HG03442 (cell line): ENCODE data around the gene MGP.

Source experiments
- ATAC-seq: cut with Tn5 transposase; IDR thresholded peaks from one replicate; pipeline ENCODE4 v1.9.1; 2021; ENCODE audit warnings: mild to moderate bottlenecking, moderate library complexity; ENCODE audit not compliant: unreplicated experiment

Gene MGP

DNA sequence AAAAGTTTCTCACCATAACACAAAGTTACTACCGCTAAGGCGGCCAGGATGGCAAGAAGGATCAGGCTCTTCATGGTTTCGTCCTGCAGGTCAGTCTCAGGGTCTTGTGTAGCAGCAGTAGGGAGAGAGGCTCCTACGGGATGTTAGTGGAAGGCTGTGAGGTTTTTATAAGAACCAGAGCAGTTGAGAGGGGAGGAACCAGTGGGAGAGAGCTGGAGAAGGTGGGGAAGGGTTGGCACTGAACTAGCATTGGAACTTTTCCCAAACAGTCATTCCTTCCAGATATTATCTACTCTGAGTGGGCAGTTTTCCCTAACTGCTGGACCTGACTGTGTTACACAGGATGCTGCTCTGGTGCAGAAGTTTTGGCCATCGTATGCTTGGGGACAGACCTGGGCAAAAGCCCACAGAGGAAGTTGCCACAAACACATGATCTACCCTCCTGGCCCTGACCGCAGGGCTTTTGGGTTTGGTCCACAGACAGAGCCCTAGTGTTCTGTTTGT lies at the start of gene MGP:
TSS of gene MGP (minus strand) at position 137 of the 504 bp plus-strand sequence. CDS start at position 74, 63 bp downstream.
- no peak for ATAC-seq

DNA sequence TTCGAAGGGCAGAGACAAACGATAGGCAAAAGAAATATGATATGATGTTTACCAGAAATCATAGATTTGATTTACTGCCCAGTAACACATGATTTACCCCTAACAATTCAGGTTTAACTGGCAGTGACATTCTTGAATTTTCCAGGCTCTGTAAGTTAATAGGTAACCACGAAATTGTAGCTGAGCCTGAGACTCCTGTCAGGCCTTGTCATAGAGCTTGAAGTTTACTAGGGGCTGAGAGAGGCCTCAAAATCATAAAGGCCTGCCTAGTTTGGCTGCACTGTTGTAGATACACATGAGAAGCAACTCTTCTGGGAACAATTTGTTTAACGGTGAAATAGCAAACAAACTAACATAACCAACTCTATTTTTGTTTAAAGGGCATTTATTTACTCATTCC lies 49.4 kb upstream of the MGP start:
- no peak for ATAC-seq

DNA sequence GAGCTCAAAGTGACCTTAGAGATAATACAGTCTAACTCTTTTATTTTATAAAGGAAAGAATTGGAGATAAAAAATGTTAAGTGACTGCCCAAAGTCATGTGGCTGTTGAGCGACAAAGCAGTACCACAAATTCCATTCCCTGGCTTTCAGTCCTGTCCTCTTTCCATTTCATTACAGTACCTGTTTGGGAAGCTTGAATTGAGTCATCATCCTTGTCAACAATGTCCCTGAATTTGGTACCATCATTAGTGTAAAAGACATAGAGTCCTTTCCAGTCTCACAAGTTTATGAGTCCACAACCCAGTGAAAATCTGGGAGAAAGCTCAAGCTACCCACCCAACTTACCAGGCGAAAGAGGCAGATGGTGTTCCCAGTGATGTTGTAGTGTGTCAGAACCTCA lies 48.9 kb upstream of the MGP start:
- no peak for ATAC-seq

DNA sequence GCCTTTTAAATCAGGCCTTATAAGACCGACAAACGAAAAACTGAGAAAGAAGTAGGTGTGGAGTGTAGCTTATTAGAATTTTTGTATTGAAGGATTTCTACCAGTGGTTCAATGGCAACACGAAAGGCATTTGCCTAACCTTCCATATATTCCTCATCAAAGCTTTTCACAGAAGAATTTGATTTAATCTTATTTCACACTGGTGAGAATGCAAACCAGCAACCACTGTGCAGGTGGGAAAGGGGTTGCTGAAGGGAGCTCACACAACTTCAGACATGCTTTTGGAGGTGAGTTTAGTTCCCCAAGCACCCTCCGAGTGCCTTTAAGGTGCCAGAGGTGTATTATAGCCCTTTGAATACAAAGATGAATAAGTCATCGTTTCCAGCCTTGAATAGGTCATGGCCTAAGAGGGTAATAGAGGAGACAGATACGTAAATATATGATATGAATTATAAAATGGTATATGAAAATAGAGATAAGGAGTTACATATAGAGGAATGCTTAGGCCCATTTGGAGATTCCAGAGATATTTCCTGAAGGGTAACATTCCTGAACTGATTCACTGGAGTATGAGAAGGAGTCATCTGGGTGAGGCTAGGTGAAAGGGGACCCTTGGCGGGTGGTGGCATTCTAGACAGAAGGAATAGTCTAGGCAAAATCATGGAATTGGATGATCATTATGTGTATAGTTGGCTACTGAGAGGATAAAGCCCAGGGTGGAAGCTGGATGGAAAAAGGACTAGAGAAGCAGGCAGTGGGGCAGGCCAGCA lies 46.3 kb upstream of the MGP start:
- no peak for ATAC-seq

DNA sequence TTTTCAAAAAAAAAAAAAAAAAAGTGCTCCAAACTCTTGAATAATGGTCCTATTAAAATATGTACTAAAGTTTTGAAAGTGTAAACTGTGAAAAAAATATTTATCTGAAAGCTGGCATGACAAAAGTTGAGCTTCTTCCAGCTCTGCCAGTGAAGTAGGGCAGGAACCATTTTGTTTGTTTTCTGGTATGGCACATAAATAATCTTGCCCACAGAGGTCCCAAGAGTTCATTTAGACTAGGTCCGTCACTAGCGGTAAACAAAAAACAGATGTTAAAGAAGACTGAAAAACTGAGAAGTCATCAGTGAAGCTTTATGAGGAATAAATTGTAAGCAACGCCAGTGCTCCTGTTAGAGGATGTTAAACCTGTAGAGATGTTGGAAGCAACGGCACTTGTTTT lies 45.7 kb upstream of the MGP start:
- no peak for ATAC-seq

DNA sequence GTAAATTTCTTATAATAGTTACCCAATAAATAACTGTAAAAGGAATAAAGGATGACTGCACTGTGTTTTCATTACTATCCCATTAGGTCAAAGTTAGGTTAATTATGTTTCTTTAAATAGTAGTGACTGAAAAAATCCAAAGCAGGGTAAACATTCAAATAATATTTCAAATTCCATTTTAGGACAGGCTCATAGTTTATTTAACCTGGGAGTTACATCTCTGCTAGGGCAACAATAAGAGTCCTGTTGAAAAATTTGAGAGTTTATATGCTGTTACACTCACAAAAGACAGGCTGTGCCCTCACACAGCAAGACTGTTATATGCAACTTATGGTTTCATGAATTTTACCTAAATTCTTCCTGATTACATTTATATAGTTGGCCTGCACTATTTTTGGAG lies 44.6 kb upstream of the MGP start:
- ATAC-seq = no peak

DNA sequence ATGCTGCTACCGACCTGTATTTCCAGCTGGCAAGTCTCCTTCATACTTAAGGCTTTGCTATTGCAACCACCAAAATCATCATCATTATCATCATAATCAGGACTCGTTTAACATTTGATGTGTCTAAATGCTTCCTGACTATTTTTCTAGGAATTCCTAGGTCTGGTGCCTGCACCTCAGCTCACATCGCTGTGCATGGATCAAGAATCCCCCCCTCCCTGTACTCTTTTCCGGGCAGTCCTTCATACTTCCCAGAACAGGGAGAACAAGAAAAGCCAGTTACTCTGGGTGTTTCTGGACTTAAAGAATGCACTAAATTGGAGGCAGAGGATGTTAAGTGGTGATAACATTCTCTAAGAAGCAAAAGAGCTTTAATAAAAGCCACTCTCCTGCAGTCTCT lies 43.3 kb upstream of the MGP start:
- ATAC-seq = no peak

DNA sequence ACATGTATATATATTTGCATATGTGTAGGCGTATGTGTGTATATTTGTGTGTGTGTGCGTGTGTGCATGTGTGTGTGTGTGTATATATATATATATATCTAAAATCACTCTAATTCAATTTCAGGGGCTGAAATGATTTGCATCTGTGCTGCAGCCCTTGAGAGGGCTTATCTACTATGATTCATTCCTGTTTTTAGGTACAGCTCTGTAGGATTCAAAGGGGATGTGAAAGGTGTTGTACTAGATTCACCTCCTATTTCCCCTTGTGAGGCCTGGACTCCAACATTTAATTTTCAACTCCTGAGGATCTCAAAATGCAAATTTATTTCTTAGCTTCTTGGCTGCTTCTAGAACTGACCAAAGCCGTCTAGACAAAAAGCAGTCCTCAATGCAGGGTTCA lies 41.6 kb upstream of the MGP start:
- ATAC-seq = no peak

DNA sequence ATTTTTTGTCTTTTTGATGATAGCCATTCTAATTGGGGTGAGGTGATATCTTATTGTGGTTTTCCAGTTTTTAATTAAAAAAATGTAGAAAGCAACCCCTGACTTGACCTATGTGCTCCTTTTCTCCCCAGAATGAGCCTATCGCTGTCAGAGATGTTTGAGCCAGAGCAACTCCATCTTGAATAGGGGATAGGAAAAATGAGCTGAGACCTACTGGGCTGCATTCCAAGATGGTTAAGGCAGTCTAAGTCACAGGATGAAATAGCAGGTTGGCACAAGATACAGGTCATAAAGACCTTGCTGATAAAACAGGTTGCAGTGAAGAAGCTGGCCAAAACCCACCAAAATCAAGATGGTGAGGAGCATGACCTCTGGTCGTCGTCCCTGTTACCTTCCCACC lies 38.9 kb upstream of the MGP start:
- no peak for ATAC-seq

DNA sequence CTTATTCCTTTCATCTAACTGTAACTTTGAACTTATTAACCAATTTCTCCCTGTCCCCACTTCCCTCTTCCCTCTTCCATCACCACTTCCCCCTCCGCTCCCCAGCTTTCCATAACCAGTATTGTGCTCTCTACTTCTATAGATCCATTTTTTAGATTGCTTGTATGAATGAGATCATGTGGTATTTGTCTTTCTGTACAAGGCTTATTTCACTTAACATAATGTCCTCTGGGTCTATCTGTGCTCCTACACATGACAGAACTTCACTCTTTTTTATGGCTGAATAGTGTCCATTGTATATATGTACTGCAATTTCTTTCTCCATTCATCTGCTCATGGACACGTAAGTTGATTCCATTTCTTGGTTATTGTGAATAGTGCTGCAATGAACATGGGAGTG lies 38.3 kb upstream of the MGP start:
- ATAC-seq = no peak

DNA sequence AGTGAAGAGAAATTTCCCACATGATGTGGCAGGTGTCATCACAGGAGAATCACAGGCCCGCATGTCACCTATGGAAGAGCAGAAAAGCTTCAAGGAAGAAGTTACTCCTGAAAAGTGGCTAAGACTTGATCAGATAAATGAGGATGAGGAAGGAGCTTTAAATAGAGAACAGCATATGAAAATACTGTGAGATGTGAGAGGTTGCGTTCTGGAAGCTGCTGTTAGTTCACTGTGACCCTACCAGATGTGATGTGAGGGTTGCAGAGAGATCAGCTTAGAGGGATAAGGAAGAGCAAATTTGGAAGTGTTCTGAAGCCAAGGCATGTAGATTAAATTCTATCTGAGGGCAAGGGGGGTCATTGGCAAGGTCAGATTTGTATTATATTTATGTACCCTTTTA lies 35.6 kb upstream of the MGP start:
- ATAC-seq = peak; percentile 53

DNA sequence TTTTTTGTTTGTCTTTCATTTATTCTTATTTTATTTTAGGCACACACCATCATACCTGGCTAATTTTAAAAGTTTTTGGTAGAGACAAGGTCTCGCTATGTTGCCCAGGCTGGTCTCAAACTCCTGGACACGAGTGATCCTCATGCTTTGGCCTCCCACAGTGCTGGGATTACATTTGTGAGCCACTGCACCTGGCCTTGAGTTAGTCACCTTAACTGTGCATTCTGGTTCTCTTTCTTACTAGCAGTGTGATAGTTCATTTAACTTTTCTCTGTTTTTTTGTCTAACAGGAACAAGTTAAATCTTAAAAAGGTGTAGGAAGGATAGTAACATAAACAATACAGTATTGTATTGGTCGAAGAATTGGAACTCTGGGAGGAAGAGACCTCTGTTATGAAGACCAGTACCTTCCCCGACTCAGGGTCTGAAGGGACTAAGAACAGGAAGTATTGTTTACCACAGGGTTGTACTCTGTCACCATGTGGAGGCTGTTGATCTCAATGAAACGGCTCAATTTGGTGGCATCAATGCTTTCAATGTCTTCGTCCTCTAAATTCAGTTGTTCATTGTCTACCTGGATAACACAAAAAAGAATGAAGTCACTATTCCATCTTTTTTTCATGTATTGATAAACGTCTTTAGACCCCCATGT lies 34.9 kb upstream of the MGP start:
- peak; percentile 79 for ATAC-seq

DNA sequence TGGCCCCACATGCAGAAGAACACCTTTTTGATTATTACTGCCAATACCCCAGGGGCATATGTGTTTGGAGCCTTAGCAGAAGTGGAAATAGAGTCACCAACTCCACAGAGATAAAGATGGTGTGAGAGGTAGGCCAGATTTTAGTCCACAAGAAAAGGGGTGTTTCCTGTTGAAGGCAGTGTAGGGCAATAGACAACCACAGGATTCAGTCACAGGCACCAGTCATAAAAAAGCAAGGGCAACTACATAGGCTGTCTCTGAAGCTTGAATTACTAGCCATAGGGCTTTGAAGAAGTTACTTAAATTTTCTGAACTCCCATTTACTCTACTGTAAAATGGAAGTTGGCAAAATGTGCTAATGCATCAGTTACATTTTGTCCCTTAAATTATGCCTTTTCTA lies 33.8 kb upstream of the MGP start:
- no peak for ATAC-seq

DNA sequence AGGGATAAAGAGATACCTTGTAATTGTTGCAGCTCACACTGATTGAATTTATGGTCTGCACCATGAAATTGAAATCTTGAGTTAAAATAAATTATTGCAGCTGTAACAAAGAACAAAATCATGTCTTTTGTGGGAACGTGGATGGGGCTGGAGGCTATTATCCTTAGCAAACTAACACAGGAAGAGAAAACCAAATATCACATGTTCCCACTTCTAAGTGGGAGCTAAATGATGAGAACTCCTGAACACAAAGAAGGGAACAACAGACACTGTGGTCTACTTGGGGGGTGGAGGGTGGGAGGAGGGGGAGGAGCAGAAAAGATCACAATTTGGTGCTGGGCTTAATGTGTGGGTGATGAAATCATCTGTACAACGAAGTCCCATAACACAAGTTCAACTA lies 30.1 kb upstream of the MGP start:
- ATAC-seq = no peak

DNA sequence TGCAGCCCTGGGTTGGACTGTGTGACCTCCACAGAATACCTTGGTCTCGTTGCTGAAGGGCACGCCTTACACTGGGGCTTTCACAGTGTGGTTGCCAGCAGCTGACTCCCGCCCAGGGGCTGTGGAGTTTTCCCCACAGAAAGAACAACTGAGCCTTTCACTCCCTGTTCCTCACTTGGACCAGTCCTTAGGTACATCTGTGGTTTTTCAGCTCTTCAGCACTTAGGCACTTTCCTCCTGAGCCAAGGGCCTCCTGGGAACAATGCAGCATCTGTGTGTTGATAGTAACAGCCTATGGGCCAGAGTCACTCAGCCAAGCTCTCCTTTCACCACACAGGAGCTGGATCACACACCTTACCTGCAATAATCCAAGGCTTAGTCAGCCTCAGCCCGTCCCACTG lies 27.7 kb upstream of the MGP start:
- ATAC-seq = no peak

DNA sequence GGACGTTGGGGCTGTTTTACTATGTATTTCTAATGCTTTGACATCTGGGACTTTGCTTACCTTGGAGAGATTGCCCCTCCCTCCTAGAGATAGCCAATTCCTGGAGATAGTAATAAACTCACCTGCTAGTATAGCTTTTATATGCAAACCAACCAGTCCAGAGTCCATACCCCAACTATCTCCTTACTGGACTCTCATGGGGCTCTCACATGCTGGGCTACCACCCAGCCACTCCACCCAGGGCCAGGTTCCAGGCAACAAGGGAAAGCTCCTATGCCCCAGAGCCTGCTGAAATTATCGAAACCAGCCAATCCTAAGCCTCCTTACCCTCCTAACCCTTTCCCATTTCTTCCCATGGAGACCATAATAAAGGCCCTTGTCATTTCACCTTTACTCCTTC lies 25.5 kb upstream of the MGP start:
- ATAC-seq = no peak

DNA sequence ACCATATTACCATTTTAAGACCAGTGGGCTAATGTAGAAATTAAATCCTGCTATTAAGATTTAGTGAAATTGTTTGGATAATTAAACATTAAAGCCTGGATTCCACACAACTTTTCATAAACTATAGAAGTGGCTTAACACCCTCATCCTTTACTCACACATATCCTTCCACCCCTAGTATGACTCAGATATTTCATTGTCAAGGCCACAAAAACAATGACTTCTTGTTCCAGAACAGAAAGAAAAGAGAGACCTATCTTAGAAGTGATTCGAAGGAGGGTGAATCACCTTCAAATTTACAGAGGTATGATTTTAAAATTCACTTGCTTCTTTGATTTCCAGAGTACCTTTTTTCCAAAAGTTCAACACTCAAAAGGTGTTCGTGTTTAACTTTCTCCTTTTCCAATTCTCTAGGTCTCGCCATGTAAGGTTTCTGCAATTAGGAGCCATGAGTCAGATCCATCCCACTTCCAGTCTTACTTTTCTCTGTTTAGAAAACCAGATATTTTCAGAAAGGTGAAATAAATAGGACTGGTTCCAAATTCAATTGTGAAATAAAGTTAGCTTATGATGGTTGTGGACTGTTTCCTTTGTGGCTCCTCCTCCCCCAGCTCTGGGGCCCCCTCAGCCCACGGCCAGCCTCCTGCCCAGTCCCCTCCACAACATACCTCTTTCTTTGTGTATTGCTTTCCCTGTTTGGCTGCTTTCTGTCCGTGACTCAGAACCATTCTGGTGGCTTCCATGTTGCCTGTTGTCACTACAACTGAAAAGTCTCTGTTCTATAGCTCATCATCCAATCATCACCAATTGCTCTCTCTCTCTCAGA lies 24.6 kb upstream of the MGP start:
- no peak for ATAC-seq

DNA sequence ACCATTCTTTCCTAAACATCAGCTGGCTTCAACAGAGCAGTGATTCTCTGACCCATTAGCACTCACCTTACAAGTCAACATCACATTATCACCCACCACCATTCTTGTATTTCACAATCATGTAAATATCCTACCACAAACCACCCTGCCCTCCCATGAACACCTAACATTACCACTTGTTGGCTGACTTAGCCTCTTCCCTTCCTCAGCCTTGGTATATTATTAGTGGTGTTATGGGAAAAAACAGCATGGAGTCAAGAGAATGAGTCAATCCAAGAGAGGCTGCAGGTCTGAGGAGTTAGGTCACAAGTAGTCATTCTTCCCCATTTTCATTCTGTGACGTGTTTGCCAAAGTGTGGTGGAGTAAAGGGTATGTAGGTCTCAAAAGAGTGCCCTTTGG lies 22.3 kb upstream of the MGP start:
- no peak for ATAC-seq

DNA sequence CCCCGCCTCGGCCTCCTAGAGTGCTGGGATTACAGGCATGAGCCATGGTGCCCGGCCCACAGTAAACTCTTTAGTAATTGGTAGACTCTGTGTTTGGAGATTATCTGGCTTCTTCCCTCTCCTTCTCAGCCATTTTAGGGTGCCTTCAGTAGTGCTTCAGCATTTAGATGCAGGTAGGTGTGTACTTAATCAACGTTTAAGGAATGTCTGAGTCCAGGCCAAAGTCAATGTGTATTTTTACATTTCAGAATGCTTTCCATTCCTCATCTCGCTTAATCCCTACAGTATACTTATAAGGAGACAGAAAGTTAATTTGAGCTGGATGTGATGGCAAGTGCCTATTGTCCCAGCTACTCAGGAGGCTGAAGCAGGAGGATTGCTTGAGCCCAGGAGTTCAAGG lies 20.5 kb upstream of the MGP start:
- ATAC-seq = no peak

DNA sequence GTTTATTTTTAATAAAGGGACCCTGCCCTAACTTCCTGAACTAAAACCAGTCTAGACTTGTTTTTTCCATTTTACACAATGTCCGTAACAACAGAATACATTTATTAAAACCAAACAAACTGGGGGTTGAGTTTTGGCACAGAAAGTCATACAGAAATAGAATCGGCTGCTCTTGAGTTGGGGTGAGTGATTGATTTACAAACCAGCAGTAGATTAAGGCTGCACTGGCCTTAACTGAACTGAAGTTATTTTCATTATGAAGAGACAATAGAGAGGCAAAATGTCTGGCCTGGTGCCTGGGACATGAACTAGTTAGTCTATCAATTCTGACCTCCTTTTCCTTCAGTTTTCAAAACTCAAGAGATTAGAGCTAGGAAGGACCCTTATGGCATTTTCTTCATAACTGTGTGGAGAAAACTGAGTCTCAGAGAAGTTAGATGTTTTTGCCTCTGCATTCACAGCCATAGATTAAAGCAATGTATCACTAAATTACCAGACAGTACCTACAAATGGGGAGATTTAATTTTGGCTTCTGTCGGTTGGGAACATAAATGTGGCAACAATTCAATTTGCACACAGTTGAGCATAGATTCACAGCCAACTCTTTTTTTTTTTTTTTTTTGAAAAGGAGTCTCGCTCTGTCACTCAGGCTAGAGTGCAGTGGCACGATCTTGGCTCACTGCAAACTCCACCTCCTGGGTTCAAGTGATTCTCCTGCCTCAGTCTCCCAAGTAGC lies 19.8 kb upstream of the MGP start:
- ATAC-seq = no peak

DNA sequence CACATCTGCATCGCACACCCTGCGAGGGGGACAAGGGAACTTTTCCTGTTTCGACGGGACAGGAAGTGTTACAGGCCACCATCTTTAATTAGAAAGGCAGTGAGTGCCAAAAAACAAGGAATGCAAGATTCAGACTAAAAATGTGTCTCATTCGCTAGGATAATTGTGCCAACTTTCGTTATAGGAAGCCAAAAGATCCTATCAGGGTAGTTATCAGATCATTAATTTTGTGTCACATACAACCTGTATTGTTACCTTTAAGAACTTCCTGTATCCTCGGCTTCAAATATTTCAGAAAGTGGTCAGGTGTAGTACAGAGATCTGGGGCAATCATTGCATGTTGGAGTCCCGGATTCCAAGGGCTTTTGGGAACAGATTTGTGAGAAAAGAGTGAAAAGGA lies 19.2 kb upstream of the MGP start:
- no peak for ATAC-seq
